ENCODE data around the gene CBX4.
A peak's percentile ranks its signal among the peaks of the same experiment; 100 is the strongest.

Gene CBX4

GRCh38 chr17:79829004-79829403, 10.2 kb downstream of the CBX4 start:
- DNase-seq (ENCODE audit: low spot score), result no peak

- no peak for DNase-seq (ENCODE audit: low spot score)
Observed at GRCh38 chr17:79826841-79827578, 12.2 kb downstream of the CBX4 start.

- DNase-seq (ENCODE audit: low spot score), result no peak
Observed at GRCh38 chr17:79826204-79826680, 13.0 kb downstream of the CBX4 start.

- DNase-seq (ENCODE audit: low spot score), result no peak
Observed at GRCh38 chr17:79825580-79825921, 13.7 kb downstream of the CBX4 start.

GRCh38 chr17:79824893-79825579, 14.2 kb downstream of the CBX4 start:
- DNase-seq (ENCODE audit: low spot score), result no peak

- no peak for DNase-seq (ENCODE audit: low spot score)
Observed at GRCh38 chr17:79824234-79824633, 15.0 kb downstream of the CBX4 start.

- DNase-seq (ENCODE audit: low spot score), result no peak
Observed at GRCh38 chr17:79822583-79823124, 16.6 kb downstream of the CBX4 start.

GRCh38 chr17:79821331-79822095, 17.7 kb downstream of the CBX4 start:
- no peak for DNase-seq (ENCODE audit: low spot score)

GRCh38 chr17:79820959-79821330, 18.3 kb downstream of the CBX4 start:
- DNase-seq (ENCODE audit: low spot score), result no peak

GRCh38 chr17:79819534-79820276, 19.5 kb downstream of the CBX4 start:
- DNase-seq (ENCODE audit: low spot score), result no peak

GRCh38 chr17:79819085-79819484, 20.2 kb downstream of the CBX4 start:
- no peak for DNase-seq (ENCODE audit: low spot score)

- DNase-seq (ENCODE audit: low spot score), result no peak
Observed at GRCh38 chr17:79818026-79818758, 21.0 kb downstream of the CBX4 start.

GRCh38 chr17:79815836-79816461, 23.3 kb downstream of the CBX4 start:
- no peak for DNase-seq (ENCODE audit: low spot score)

GRCh38 chr17:79814974-79815835, 24.0 kb downstream of the CBX4 start:
- DNase-seq (ENCODE audit: low spot score), result peak; percentile 75

GRCh38 chr17:79814127-79814973, 24.9 kb downstream of the CBX4 start:
- no peak for DNase-seq (ENCODE audit: low spot score)

GRCh38 chr17:79813297-79814126, 25.7 kb downstream of the CBX4 start:
- DNase-seq (ENCODE audit: low spot score), result peak; percentile 76

GRCh38 chr17:79812353-79813258, 26.6 kb downstream of the CBX4 start:
- DNase-seq (ENCODE audit: low spot score), result peak; percentile 52
